Measurements from ENCODE around the gene PRDX4.
"Not testable (repeated sequence)": the region's sequence is repeated elsewhere in the genome, so short reads cannot be mapped to it uniquely, and the experiment has no call there.

The PRDX4 gene

DNA sequence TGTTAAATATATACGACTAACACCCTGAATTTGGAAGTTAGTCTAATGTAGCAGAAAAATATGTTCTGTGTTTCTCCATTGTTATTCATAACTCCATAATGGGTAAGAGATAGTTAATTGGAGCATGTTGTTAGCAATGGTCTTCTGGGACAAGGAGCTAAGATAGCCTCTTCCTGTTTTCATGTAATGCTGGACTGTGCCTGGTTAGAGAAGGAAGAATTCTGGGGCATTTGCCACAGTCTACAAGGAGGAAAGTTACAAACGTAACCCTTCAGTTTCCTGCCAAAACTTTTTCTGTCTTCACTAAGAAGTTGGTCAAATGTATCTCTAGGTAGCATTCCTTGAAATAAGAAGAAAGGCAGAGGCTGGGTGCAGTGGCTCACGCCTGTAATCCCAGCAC, 5.8 kb downstream of the PRDX4 start:
- no peak for DNase-seq (ENCODE audit: low read depth)

DNA sequence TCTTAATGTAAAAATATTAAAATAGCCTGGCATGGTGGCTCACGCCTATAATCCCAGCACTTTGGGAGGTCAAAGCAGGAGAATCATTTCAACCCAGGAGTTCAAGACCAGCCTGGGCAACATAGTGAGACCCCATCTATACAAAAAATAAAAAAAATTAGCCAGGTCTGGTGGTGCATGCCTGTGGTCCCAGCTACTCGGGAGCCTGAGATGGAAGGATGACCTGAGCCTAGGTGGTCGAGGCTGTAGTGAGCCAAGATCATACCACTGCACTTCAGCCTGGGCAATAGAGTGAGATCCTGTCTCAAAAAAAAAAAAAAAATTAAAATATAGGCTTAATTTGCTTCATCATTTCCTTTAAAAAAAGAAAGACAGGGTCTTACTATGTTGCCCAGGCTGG, 9.2 kb downstream of the PRDX4 start:
- not testable (repeated sequence) for DNase-seq (ENCODE audit: low read depth)

DNA sequence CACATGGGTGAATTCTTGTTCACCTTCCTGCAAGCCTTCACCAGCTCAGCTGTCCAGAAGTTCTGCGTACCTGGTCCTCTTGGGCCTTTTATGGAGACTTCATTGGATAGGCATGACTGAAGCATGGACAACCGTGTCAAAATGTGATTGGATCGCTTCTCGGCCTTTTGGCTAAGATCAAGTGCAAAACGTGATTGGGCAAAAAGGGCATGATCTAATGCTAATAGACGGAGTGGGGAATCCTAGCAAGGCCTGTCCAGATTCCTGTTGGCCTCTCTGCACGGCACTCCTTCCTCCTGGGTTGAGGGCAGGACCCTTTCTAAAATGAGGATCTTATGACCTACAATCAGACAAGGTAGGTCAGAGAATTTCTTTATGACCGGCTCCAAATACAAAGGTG, 24.9 kb downstream of the PRDX4 start:
- no peak for DNase-seq (ENCODE audit: low read depth)

DNA sequence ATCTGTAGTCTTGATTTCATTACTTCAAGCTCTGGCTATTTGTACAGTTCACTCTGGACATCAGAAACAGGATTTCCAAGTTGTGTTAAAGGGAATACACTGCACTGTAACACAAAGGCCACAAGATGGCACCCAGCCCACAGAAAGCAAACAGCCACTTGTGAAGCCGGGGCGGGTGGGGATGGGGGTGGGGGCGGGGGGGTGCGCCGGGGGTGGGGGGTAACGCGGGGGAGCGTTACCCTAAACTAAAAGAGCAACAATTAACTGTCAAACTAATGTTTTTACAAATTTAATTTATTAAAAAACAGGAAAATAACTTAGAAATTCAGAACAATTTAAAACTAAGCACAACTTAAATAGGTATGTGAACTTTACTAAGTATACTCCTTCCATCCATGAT, 27.3 kb downstream of the PRDX4 start:
- DNase-seq (ENCODE audit: low read depth), result peak; percentile 23

DNA sequence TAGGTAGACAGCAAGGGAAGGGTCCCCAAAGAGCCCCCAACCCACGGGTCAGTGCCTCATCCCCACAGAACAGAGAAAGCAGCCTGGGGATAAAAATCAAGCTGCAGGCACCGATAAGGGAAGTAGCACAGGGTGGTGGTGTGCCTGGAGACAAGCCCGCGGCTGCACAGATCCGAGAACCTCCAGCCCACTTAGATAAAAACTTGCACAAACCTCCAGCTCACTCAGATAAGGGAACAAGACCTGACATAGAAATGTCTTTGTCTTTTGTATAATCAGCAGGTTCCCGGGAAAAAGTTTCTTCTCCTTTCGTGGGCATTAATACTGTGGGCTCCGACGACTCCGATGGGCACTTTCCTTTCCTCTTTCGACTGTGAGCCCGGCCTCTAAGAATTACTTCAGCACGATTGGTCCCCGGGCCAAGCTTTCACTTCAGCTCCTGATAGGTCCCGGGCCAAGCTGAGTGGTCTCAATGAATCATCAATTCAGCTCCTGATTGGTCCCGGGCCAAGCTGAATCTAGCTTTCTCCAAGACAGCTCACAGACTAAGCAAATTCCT, 32.4 kb downstream of the PRDX4 start:
- no peak for DNase-seq (ENCODE audit: low read depth)

DNA sequence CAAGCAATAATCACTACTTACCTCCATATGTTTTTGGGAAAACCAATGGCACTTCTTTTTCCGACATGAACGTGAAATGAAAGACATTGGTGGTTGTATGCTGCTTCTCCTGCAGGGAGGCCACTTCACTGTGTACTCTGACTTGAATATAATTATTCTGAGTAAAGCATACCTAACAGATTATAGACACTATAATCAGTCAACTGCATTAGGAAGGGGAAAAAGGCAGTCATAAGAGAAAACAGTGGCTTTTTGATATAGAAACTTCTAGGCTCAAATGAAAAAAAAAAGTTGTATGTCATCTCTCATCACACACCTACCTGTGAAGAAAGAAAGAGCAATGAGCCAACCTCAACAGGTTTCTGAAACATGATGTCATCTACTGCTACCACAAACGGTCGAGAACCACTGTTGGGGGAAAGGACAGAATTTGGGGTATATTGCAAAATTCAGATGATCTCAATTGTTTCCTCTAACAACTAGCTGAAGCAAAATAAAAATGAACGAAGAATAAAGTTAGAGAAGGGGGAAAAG, 37.4 kb downstream of the PRDX4 start:
- no peak for DNase-seq (ENCODE audit: low read depth)

DNA sequence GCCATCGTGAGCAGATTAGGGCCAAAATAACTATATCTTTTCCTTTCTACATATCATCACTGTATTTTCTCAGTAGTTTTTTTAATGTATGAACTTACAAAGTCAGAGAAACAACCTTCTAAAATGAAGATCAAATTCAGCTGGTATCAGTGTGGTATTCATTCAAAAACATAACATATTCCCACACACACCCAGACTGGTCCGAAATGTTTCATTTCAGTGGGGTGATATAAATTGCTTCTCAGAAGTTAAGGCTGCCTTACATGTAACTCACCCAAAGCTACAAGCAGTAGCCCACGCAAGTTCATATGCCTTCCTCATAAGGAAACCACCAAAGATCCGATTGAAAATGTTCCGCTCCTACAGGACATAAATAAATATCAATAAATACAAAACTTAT, 37.9 kb downstream of the PRDX4 start:
- DNase-seq (ENCODE audit: low read depth), result no peak

DNA sequence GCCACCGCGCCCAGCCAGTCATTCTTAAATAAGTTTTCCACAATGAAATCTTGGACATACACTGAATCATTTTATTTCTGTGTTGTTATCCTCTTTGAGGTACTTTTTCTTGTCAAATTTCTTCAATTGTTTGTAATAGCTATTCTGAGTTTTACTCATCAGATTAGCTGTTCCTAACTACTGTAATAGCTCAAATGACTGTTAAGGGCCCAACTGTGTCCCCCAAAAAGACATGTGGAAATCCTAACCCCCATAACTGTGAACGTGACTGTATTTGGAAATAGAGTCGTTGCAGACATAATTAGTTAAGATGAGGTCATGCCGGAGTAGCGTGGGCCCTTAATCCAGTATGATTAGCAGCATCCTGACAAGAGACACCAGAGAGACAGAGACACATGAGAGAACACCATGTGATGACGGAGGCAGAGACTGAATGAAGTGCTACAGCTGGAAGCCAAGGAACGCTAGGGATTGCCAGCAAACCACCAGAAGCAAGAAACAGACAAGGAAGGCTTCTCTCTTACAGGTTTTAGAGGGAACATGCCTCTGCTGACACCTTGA, 52.9 kb downstream of the PRDX4 start:
- DNase-seq (ENCODE audit: low read depth), result no peak

DNA sequence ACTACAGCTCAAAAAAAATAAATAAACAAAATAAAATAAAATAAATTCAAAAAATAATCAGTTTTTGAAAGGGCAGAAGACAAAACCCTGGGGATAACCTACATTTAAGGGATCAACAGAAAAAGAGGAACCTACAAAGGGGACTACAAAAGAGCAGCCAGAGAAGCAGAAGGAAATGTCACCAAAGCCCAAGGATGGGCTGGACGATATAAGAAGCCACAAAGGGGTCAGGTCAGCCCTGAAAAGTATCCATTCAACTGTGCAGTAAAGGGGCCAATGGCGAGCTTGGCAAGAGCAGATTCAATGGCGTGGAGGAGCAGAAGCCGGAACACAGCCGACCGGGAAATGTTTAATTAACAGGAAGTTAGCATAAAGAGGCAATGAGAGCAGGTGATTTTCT, 58.9 kb downstream of the PRDX4 start:
- DNase-seq (ENCODE audit: low read depth), result no peak

DNA sequence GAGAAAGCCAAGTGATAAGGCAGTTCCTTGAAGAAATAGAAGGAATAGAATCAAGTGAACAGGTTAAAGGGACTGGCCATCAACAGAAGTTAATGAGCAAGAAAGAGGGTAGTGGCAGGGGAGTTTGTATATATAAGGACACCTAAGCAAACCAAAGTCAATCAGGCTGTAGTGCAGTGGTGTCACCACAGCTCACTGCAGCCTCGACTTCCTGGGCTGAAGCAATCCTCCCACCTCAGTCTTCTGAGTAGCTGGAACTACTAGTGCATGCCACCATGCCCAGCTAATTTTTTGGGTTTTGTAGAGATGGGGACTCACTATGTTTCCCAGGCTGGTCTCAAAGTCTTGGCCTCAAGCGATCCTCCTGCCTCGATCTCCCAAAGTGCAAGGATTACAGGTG, 59.9 kb downstream of the PRDX4 start:
- DNase-seq (ENCODE audit: low read depth), result no peak

DNA sequence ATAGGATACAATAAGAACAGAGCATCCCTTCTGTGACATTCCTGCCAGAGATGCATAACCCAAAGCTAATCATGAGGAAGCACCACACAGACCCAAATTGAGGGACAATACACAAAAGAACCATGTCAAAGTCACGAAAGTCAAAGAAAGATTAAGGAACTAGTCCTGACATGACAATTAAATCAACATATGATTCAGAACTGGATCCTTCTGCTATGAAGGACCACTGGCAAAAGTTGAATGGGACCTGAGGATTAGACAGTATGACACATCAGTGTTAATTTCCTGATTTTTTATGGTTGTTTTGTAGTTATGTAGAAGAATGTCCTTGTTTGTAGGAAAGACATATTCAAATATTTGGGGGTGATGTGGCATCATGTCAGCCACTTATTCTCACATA, 61.9 kb downstream of the PRDX4 start:
- DNase-seq (ENCODE audit: low read depth), result no peak

DNA sequence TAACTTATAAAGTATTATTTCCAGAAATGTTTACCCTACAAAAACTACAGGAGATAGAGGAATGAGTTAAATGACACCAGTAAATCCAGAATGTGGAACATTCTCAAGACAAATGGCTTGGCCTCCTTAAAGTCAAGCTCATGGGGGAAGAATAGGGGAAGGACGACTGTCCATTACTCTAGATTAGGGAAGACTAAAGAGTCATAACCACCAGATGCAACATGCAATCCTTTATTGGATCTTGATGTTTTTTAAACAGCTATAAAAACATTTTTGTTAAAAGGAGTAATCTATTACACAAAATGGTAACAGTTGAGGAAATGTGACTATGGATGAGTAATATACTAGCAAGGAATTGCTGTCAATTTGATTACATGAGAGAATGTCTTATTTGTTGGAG, 64.7 kb downstream of the PRDX4 start:
- DNase-seq (ENCODE audit: low read depth), result no peak

DNA sequence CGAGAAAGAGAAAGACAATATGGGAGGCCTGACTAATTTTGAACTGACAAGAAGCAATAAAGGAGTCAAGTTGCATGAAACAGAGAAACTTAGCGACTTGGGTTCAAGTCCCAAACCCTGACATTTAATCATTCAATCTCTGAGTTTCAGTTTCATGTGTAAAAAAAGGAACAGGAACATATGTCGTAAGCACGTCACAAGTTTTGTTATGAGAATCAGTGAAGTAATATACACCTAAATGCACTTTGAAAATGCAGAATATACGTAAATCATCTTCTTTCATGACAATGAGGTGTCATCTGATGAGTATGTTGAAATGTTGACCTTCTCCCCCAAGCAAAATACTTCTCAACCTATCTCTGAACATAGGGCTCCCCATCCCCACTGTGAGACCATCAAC, 65.4 kb downstream of the PRDX4 start:
- DNase-seq (ENCODE audit: low read depth), result no peak

Data from fibroblast of gingiva (primary cell).